ENCODE measurements around the gene ASL.
"Not testable (repeated sequence)": the region's sequence is repeated elsewhere in the genome, so short reads cannot be mapped to it uniquely, and the experiment has no call there.

Gene ASL

GRCh38 chr7:66099232-66099550, 23.6 kb downstream of the ASL start:
- no peak overlapping the region for H3K9ac ChIP-seq (ENCODE audit: low read length in 5 of 5)
- H3K36me3 ChIP-seq (ENCODE audit: control insufficient read depth in 5 of 5, insufficient read depth in 5 of 5, low read length in 5 of 5), result peaks cover 0 to 5% (median 0%) of the 10 kb centered on the region in 5 donors
- H3K4me1 ChIP-seq (ENCODE audit: control insufficient read depth in 5 of 5, insufficient read depth in 5 of 5, low read length in 5 of 5), result peaks cover 0 to 14% (median 12%) of the 10 kb centered on the region in 5 donors
- H3K27me3 ChIP-seq (ENCODE audit: control insufficient read depth in 5 of 5, insufficient read depth in 4 of 5, low read length in 5 of 5), result no peaks in the 10 kb centered on the region
- H3K9me3 ChIP-seq (ENCODE audit: control insufficient read depth in 5 of 5, low read length in 5 of 5), result no peaks in the 10 kb centered on the region
- H3K27ac ChIP-seq (ENCODE audit: low read depth, low read length), result no peak overlapping the region
- peak overlapping the region in 2 of 5 donors; percentile 75 to 79 for H3K4me3 ChIP-seq (ENCODE audit: low read depth in 1 of 5, low read length in 5 of 5)

DNA sequence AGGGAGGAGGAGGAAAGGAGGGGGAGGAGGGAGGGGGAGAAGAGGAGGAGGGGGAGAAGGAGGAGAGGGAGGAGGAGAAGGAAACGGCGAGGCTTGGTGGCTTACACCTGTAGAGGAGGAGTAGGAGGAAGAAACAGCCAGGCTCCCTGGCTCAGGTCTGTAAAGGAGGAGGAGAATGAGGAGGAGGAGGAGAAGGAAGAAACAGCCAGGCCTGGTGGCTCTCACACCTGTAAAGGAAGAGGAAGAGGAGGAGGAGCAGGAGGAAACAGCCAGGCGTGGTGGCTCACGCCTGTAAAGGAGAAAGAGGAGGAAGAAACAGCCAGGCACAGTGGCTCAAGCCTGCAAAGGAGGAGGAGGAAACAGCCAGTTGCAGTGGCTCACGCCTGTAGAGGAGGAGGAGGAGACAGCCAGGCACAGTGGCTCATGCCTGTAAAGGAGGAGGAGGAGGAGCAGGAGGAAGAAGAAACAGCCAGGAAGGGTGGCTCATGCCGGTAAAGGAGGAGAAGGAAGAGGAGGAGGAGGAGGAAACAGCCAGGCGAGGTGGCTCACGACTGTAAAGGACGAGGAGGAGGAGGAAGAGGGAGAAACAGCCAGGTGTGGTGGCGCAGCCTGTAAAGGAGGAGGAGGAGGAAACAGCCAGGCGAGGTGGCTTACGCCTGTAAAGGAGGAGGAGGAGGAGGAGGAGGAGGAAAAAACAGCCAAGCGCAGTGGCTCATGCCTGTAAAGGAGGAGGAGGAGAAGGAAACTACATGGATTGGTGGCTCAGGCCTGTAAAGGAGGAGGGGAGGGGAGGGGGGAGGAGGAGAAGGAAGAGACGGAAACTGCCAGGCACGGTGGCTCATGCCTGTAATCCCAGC, 24.2 kb downstream of the ASL start:
- Histone ChIP-seq H3K9ac (ENCODE audit: low read length in 5 of 5) (peak overlapping the region in 3 of 5 donors; percentile 26 to 69 (median 38)), H3K36me3 (ENCODE audit: control insufficient read depth in 5 of 5, insufficient read depth in 5 of 5, low read length in 5 of 5) (peaks cover 0 to 5% (median 0%) of the 10 kb centered on the region in 5 donors), H3K27ac (ENCODE audit: low read depth, low read length) (no peak overlapping the region), H3K4me1 (ENCODE audit: control insufficient read depth in 5 of 5, insufficient read depth in 5 of 5, low read length in 5 of 5) (peaks cover 0 to 14% (median 12%) of the 10 kb centered on the region in 5 donors), H3K27me3 (ENCODE audit: control insufficient read depth in 5 of 5, insufficient read depth in 4 of 5, low read length in 5 of 5) (no peaks in the 10 kb centered on the region), H3K4me3 (ENCODE audit: low read depth in 1 of 5, low read length in 5 of 5) (peak overlapping the region; percentile 17 to 79 (median 63)), H3K9me3 (ENCODE audit: control insufficient read depth in 5 of 5, low read length in 5 of 5) (no peaks in the 10 kb centered on the region)

DNA sequence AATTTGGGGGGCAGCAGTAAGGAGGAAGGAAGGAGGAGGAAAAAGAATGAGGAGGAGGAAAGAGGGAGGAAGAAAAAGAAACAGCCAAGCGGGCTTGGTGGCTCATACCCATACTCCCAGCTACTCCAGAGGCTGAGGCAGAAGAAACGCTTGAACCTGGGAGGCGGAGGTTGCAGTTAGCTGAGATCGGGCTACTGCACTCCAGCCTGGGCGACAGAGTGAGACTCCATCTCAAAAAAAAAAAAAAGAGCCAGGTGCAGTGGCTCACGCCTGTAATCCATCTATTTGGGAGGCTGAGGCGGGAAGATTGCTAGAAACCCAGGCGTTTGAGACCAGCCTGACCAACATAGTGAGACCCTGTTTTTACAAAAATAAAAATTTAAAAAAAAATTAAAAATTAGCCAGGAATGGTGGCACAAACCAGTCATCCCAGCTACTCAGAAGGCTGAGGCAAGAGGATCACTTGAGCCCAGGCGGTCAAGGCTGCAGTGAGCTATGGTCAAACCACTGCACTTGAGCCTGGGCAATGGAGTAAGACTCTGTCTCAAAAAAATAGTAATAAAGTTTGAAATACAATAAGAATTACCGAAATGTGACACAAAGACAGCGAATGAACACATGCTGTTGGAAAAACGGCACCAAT, 24.9 kb downstream of the ASL start:
- Histone ChIP-seq H3K27me3 (ENCODE audit: control insufficient read depth in 5 of 5, insufficient read depth in 4 of 5, low read length in 5 of 5) (no peaks in the 10 kb centered on the region), H3K9ac (ENCODE audit: low read length in 5 of 5) (peak overlapping the region in 1 of 5 donors; percentile 69), H3K36me3 (ENCODE audit: control insufficient read depth in 5 of 5, insufficient read depth in 5 of 5, low read length in 5 of 5) (no peaks in the 10 kb centered on the region), H3K27ac (ENCODE audit: low read depth, low read length) (no peak overlapping the region), H3K4me1 (ENCODE audit: control insufficient read depth in 5 of 5, insufficient read depth in 5 of 5, low read length in 5 of 5) (peaks cover 0 to 14% (median 12%) of the 10 kb centered on the region in 5 donors), H3K9me3 (ENCODE audit: control insufficient read depth in 5 of 5, low read length in 5 of 5) (no peaks in the 10 kb centered on the region), H3K4me3 (ENCODE audit: low read depth in 1 of 5, low read length in 5 of 5) (peak overlapping the region; percentile 17 to 79 (median 63))

- not testable (repeated sequence) for H3K27ac ChIP-seq (ENCODE audit: low read depth, low read length); H3K27me3 ChIP-seq (ENCODE audit: control insufficient read depth in 5 of 5, insufficient read depth in 4 of 5, low read length in 5 of 5); H3K36me3 ChIP-seq (ENCODE audit: control insufficient read depth in 5 of 5, insufficient read depth in 5 of 5, low read length in 5 of 5); H3K4me3 ChIP-seq (ENCODE audit: low read depth in 1 of 5, low read length in 5 of 5); H3K9ac ChIP-seq (ENCODE audit: low read length in 5 of 5); H3K9me3 ChIP-seq (ENCODE audit: control insufficient read depth in 5 of 5, low read length in 5 of 5)
- H3K4me1 ChIP-seq (ENCODE audit: control insufficient read depth in 5 of 5, insufficient read depth in 5 of 5, low read length in 5 of 5), result peaks cover 0 to 14% (median 12%) of the 10 kb centered on the region in 5 donors
Observed at GRCh38 chr7:66102168-66102567, 26.5 kb downstream of the ASL start.

- not testable (repeated sequence) for H3K9me3 ChIP-seq (ENCODE audit: control insufficient read depth in 5 of 5, low read length in 5 of 5); H3K9ac ChIP-seq (ENCODE audit: low read length in 5 of 5); H3K27ac ChIP-seq (ENCODE audit: low read depth, low read length); H3K27me3 ChIP-seq (ENCODE audit: control insufficient read depth in 5 of 5, insufficient read depth in 4 of 5, low read length in 5 of 5); H3K4me3 ChIP-seq (ENCODE audit: low read depth in 1 of 5, low read length in 5 of 5); H3K36me3 ChIP-seq (ENCODE audit: control insufficient read depth in 5 of 5, insufficient read depth in 5 of 5, low read length in 5 of 5)
- peaks cover 0 to 14% (median 12%) of the 10 kb centered on the region in 5 donors for H3K4me1 ChIP-seq (ENCODE audit: control insufficient read depth in 5 of 5, insufficient read depth in 5 of 5, low read length in 5 of 5)
Observed at GRCh38 chr7:66103994-66104393, 28.4 kb downstream of the ASL start.

GRCh38 chr7:66105263-66105748, 29.7 kb downstream of the ASL start:
- no peaks in the 10 kb centered on the region for H3K36me3 ChIP-seq (ENCODE audit: control insufficient read depth in 5 of 5, insufficient read depth in 5 of 5, low read length in 5 of 5)
- peaks cover 0 to 5% (median 4%) of the 10 kb centered on the region in 5 donors for H3K4me1 ChIP-seq (ENCODE audit: control insufficient read depth in 5 of 5, insufficient read depth in 5 of 5, low read length in 5 of 5)
- H3K4me3 ChIP-seq (ENCODE audit: low read depth in 1 of 5, low read length in 5 of 5), result no peak overlapping the region
- no peaks in the 10 kb centered on the region for H3K27me3 ChIP-seq (ENCODE audit: control insufficient read depth in 5 of 5, insufficient read depth in 4 of 5, low read length in 5 of 5)
- H3K9ac ChIP-seq (ENCODE audit: low read length in 5 of 5), result no peak overlapping the region
- H3K27ac ChIP-seq (ENCODE audit: low read depth, low read length), result no peak overlapping the region
- no peaks in the 10 kb centered on the region for H3K9me3 ChIP-seq (ENCODE audit: control insufficient read depth in 5 of 5, low read length in 5 of 5)

DNA sequence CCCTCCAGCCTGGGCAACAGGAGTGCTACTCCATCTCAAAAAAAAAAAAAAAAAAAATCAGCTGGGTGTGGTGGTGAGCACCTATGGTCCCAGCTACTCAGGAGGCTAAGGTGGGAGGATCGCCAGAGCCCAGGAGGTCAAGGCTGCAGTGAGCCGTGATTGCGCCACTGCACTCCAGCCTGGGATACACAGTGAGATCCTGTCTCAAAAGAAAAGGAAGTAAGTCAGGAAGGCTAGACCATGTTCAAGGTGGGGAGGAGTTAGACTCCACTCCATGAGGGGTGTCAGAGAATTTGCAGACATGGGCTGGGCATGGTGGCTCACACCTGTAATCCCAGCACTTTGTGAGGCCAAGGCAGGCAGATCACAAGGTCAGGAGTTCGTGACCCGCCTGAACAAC, 32.8 kb downstream of the ASL start:
- not testable (repeated sequence) for H3K27ac ChIP-seq (ENCODE audit: low read depth, low read length); H3K4me3 ChIP-seq (ENCODE audit: low read depth in 1 of 5, low read length in 5 of 5); H3K9ac ChIP-seq (ENCODE audit: low read length in 5 of 5); H3K36me3 ChIP-seq (ENCODE audit: control insufficient read depth in 5 of 5, insufficient read depth in 5 of 5, low read length in 5 of 5); H3K9me3 ChIP-seq (ENCODE audit: control insufficient read depth in 5 of 5, low read length in 5 of 5); H3K27me3 ChIP-seq (ENCODE audit: control insufficient read depth in 5 of 5, insufficient read depth in 4 of 5, low read length in 5 of 5); H3K4me1 ChIP-seq (ENCODE audit: control insufficient read depth in 5 of 5, insufficient read depth in 5 of 5, low read length in 5 of 5)

DNA sequence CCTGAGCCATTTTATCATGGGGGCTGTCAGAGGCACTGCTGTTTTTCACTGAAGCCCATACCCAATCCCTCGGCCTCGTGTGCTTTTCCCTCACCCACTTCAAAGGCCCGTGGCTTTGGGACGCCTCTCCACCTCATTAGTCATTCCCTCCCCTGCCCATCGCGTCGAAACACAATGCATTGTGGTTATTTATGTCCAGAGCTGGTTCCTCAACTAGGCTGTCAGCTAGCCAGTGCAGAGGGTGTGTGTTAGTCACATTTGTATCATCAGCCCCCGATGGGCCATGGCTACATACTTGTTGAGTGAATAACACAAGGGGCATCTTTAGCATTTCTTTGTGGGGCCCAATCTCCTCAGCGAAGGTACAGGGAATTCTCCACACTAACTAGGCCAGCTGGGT, 35.2 kb downstream of the ASL start:
- no peak overlapping the region for H3K9ac ChIP-seq (ENCODE audit: low read length in 5 of 5)
- no peaks in the 10 kb centered on the region for H3K9me3 ChIP-seq (ENCODE audit: control insufficient read depth in 5 of 5, low read length in 5 of 5)
- H3K4me1 ChIP-seq (ENCODE audit: control insufficient read depth in 5 of 5, insufficient read depth in 5 of 5, low read length in 5 of 5), result peaks cover 0 to 19% (median 10%) of the 10 kb centered on the region in 5 donors
- H3K36me3 ChIP-seq (ENCODE audit: control insufficient read depth in 5 of 5, insufficient read depth in 5 of 5, low read length in 5 of 5), result no peaks in the 10 kb centered on the region
- H3K4me3 ChIP-seq (ENCODE audit: low read depth in 1 of 5, low read length in 5 of 5), result no peak overlapping the region
- no peak overlapping the region for H3K27ac ChIP-seq (ENCODE audit: low read depth, low read length)
- H3K27me3 ChIP-seq (ENCODE audit: control insufficient read depth in 5 of 5, insufficient read depth in 4 of 5, low read length in 5 of 5), result no peaks in the 10 kb centered on the region

- peaks cover 0 to 46% (median 30%) of the 10 kb centered on the region in 5 donors for H3K4me1 ChIP-seq (ENCODE audit: control insufficient read depth in 5 of 5, insufficient read depth in 5 of 5, low read length in 5 of 5)
Observed at GRCh38 chr7:66114743-66115649, 39.4 kb downstream of the ASL start, which contains the start of gene CRCP. Gene CRCP (plus strand): TSS chr7:66114847. CDS start chr7:66114963, 116 bp downstream.

More at GRCh38 chr7:66114743-66115649, 39.4 kb downstream of the ASL start, which contains the start of gene CRCP:
- peak within 1 kb of the TSS; percentile 85 to 96 (median 90) for H3K9ac ChIP-seq (ENCODE audit: low read length in 5 of 5)
- H3K36me3 ChIP-seq (ENCODE audit: control insufficient read depth in 5 of 5, insufficient read depth in 5 of 5, low read length in 5 of 5), result peaks cover 0 to 4% (median 0%) of the 10 kb centered on the region in 5 donors
- peak within 1 kb of the TSS; percentile 97 for H3K27ac ChIP-seq (ENCODE audit: low read depth, low read length)
- peak within 1 kb of the TSS; percentile 86 to 93 (median 88) for H3K4me3 ChIP-seq (ENCODE audit: low read depth in 1 of 5, low read length in 5 of 5)
- H3K27me3 ChIP-seq (ENCODE audit: control insufficient read depth in 5 of 5, insufficient read depth in 4 of 5, low read length in 5 of 5), result no peaks in the 10 kb centered on the region
- H3K9me3 ChIP-seq (ENCODE audit: control insufficient read depth in 5 of 5, low read length in 5 of 5), result no peaks in the 10 kb centered on the region

All from subcutaneous abdominal adipose tissue (tissue), 5 donors.